ENCODE measurements around the gene TEX50. TPM values are rescaled to one million over a fixed set of nuclear protein-coding genes. Genes with fewer than 3 reads are reported as not detected.
"Not testable (repeated sequence)": the region's sequence is repeated elsewhere in the genome, so short reads cannot be mapped to it uniquely, and the experiment has no call there.

Gene TEX50
- total RNA-seq, 1 experiment from 2014 or later, result not detected

DNA sequence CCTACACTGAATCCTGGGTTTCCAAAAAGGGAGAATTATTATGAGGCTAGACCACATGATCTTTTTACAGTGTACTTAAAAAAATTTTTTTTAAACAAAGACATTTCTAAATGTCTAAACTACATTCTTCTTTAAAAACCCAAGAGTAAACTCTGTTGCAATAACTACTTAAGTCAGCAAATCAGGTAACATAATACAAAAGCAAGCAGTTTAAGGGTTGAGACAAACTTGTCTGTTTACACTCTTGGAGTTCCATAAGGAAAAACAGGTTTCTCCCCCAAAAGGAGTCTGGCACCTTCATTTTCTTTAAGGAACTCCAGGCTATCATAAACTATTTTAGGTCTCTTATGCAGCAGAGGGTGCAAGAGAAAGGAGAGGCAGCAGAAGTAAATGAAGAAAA lies 47.0 kb downstream of the TEX50 start:
- no peaks in the 10 kb centered on the region for H3F3A ChIP-seq (ENCODE audit: low read length, unreplicated experiment)
- peaks cover 10% of the 10 kb centered on the region; the same call in 1 of the 2 replicates for H3K4me1 ChIP-seq (ENCODE audit: insufficient read depth, low read length)
- H3K27me3 ChIP-seq (ENCODE audit: low read length), result no peaks in the 10 kb centered on the region
- H3K36me3 ChIP-seq (ENCODE audit: low read depth, low read length), result no peaks in the 10 kb centered on the region
- no peak overlapping the region; the same call in 1 of the 2 replicates for H2AFZ ChIP-seq (ENCODE audit: low read length)
- H3K4me3 ChIP-seq (ENCODE audit: low read length), result no peak overlapping the region
- DNase-seq (peak; percentile 49), ATAC-seq (peak; percentile 22; the same call in 1 of the 2 replicates)
- no peak overlapping the region for H3K27ac ChIP-seq (ENCODE audit: low read length)
- CTCF ChIA-PET, result no interaction called here
- H3K9me3 ChIP-seq (ENCODE audit: low read length), result no peaks in the 10 kb centered on the region
- H3K9ac ChIP-seq (ENCODE audit: low read length), result no peak overlapping the region
- POLR2A ChIA-PET (ENCODE audit: unreplicated experiment), result interaction anchor here (0.6 kb wide), 5 partner anchors 33 to 786 kb away, joined by 4 to 7 read pairs (median 6); partner anchors contain the start of gene KLHL20
- intact Hi-C loops (cut with micrococcal nuclease), result no loop called here
- H3K4me2 ChIP-seq (ENCODE audit: low read length), result no peak overlapping the region
- H4K20me1 ChIP-seq (ENCODE audit: low read length), result no peaks in the 10 kb centered on the region
- no peaks in the 10 kb centered on the region for H3K9me2 ChIP-seq (replicated peaks; ENCODE audit: low read length)
- no TSS peak for BruUV-seq (replicated peaks)
- H3K79me2 ChIP-seq (ENCODE audit: low read length), result no peaks in the 10 kb centered on the region
- TF ChIP-seq EZH2phosphoT487 (IDR thresholded peaks at IDR 0.05; ENCODE audit: borderline replicate concordance, low read length) (no peak), EZH2 (IDR thresholded peaks at IDR 0.05; ENCODE audit: low read length, unreplicated experiment) (no peak)
- TF ChIP-seq, protein P1, sequence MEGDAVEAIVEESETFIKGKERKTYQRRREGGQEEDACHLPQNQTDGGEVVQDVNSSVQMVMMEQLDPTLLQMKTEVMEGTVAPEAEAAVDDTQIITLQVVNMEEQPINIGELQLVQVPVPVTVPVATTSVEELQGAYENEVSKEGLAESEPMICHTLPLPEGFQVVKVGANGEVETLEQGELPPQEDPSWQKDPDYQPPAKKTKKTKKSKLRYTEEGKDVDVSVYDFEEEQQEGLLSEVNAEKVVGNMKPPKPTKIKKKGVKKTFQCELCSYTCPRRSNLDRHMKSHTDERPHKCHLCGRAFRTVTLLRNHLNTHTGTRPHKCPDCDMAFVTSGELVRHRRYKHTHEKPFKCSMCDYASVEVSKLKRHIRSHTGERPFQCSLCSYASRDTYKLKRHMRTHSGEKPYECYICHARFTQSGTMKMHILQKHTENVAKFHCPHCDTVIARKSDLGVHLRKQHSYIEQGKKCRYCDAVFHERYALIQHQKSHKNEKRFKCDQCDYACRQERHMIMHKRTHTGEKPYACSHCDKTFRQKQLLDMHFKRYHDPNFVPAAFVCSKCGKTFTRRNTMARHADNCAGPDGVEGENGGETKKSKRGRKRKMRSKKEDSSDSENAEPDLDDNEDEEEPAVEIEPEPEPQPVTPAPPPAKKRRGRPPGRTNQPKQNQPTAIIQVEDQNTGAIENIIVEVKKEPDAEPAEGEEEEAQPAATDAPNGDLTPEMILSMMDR (conservative IDR thresholded peaks at IDR 0.05; ENCODE audit: low read depth, low read length), result no peak

DNA sequence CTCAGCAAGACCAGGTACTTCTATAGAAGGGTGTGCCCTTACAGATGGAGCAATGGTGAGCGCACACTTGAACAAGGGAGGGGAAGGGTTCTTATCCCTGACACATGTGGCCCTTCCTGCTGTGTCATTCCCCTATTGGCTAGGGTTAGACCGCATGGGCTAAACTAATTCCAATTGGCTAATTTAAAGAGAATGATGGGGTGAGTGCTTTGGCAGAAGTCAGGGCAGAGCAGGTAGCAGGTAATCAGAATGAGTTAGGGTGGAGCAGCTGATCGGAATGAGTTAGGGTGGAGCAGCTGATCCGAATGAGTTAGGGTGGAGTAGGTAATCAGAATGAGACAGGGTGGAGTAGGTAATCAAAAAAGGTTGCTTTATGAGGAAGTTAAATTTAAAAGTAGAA lies 48.7 kb downstream of the TEX50 start:
- DNase-seq; H2AFZ ChIP-seq (ENCODE audit: low read length); H3K4me2 ChIP-seq (ENCODE audit: low read length); CTCF ChIA-PET; H3K36me3 ChIP-seq (ENCODE audit: low read depth, low read length); H4K20me1 ChIP-seq (ENCODE audit: low read length); H3K79me2 ChIP-seq (ENCODE audit: low read length); BruUV-seq (replicated peaks); H3K9me2 ChIP-seq (replicated peaks; ENCODE audit: low read length); intact Hi-C loops (cut with micrococcal nuclease); H3K27ac ChIP-seq (ENCODE audit: low read length); POLR2A ChIA-PET (ENCODE audit: unreplicated experiment); H3K4me1 ChIP-seq (ENCODE audit: insufficient read depth, low read length); H3K4me3 ChIP-seq (ENCODE audit: low read length); H3F3A ChIP-seq (ENCODE audit: low read length, unreplicated experiment); ATAC-seq; H3K9ac ChIP-seq (ENCODE audit: low read length); H3K9me3 ChIP-seq (ENCODE audit: low read length); H3K27me3 ChIP-seq (ENCODE audit: low read length): not testable (repeated sequence)

DNA sequence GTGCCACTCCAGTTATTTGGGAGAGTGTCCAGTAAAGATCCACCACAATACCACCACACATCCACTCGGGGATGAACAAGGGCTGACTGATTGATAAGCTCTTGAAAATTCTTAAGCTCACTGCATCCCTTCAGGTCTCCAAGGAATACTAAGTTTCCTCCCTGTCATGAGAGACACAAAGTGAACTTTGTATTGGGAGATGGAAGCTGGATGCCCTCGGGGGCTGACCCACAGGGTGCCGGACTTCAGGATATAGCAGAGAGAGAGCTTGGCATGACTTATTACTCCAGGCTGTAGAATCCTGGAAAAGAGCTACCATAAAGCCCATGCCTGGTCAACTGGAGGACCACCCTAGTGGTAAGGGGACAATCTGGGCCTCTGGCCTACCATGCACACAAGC lies 50.0 kb downstream of the TEX50 start:
- H3K27ac ChIP-seq (ENCODE audit: low read length); H2AFZ ChIP-seq (ENCODE audit: low read length); H3K9me2 ChIP-seq (replicated peaks; ENCODE audit: low read length); H3K36me3 ChIP-seq (ENCODE audit: low read depth, low read length); H3K4me1 ChIP-seq (ENCODE audit: insufficient read depth, low read length); H3F3A ChIP-seq (ENCODE audit: low read length, unreplicated experiment); H4K20me1 ChIP-seq (ENCODE audit: low read length); H3K4me3 ChIP-seq (ENCODE audit: low read length); ATAC-seq; H3K9ac ChIP-seq (ENCODE audit: low read length); H3K27me3 ChIP-seq (ENCODE audit: low read length); H3K9me3 ChIP-seq (ENCODE audit: low read length); DNase-seq; BruUV-seq (replicated peaks); H3K4me2 ChIP-seq (ENCODE audit: low read length); H3K79me2 ChIP-seq (ENCODE audit: low read length): not testable (repeated sequence)
- intact Hi-C loops (cut with micrococcal nuclease), result loop anchor here (5.0 kb wide), 1 partner anchor 208 kb away; the partner anchor contains the start of gene PRDX6
- ChIA-PET POLR2A (ENCODE audit: unreplicated experiment) (interaction anchor here (0.6 kb wide), 1 partner anchor 190 kb away, joined by 9 read pairs; no protein-coding TSS in a partner anchor), CTCF (interaction anchor here (0.6 kb wide), 2 partner anchors 8 to 1270 kb away, joined by 4 to 12 read pairs; no protein-coding TSS in a partner anchor)

Other genes with a start within 250 kb of the TEX50 start
- gene PRDX6, start 158.0 kb upstream of the TEX50 start, total RNA-seq (2014; rRNA removed), result 649 and 829 TPM in 2 replicates
- not detected in 2 replicates for gene SLC9C2, start 32.3 kb upstream of the TEX50 start, total RNA-seq (2014; rRNA removed)
- not detected in 2 replicates for gene ANKRD45, start 34.5 kb downstream of the TEX50 start, total RNA-seq (2014; rRNA removed)
- gene KLHL20, start 79.6 kb downstream of the TEX50 start, total RNA-seq (2014; rRNA removed), result 46.2 and 46.4 TPM in 2 replicates
- gene DARS2, start 189.3 kb downstream of the TEX50 start, total RNA-seq (2014; rRNA removed), result 71.8 and 77.3 TPM in 2 replicates
- gene CENPL, start 189.5 kb downstream of the TEX50 start, total RNA-seq (2014; rRNA removed), result 92.8 and 108 TPM in 2 replicates
- 99.2 and 112 TPM in 2 replicates for gene GAS5, start 232.7 kb downstream of the TEX50 start, total RNA-seq (2014; rRNA removed)
- 0.58 and 1.5 TPM in 2 replicates for gene ZBTB37, start 233.0 kb downstream of the TEX50 start, total RNA-seq (2014; rRNA removed)